ENCODE results near the gene HSF5.

DNA sequence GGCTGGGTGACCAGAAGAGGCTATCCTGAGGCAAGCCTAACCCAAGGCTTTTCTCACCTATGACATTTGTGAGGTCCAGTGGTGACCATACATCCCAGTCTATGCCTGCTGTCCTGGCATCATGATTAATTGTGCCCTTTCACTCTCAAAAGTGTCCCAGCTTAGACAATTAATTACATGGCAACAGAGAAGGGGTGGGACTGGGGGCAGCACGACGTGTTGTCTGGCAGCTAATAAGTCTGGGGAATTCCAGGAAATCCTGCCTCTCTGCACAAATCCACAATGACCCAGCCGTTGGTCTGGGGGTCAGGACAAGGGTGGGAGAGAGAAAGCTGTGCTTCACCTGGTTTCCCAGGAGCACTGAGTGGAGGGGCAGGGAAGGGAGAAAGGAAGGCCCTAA is 40.2 kb upstream of the HSF5 start:
- TF ChIP-seq, protein P1, sequence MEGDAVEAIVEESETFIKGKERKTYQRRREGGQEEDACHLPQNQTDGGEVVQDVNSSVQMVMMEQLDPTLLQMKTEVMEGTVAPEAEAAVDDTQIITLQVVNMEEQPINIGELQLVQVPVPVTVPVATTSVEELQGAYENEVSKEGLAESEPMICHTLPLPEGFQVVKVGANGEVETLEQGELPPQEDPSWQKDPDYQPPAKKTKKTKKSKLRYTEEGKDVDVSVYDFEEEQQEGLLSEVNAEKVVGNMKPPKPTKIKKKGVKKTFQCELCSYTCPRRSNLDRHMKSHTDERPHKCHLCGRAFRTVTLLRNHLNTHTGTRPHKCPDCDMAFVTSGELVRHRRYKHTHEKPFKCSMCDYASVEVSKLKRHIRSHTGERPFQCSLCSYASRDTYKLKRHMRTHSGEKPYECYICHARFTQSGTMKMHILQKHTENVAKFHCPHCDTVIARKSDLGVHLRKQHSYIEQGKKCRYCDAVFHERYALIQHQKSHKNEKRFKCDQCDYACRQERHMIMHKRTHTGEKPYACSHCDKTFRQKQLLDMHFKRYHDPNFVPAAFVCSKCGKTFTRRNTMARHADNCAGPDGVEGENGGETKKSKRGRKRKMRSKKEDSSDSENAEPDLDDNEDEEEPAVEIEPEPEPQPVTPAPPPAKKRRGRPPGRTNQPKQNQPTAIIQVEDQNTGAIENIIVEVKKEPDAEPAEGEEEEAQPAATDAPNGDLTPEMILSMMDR (IDR thresholded peaks at IDR 0.05) = no peak
- TF ChIP-seq ZFX (IDR thresholded peaks at IDR 0.05; ENCODE audit: borderline replicate concordance) = no peak
